H9 (cell line): ENCODE results near the gene PHOX2A. TPM values are rescaled to one million over a fixed set of nuclear protein-coding genes. Genes with fewer than 3 reads are reported as not detected.
"Not testable (repeated sequence)": the region's sequence is repeated elsewhere in the genome, so short reads cannot be mapped to it uniquely, and the experiment has no call there.

Experiments
- DNase-seq: peaks from one replicate; pipeline ENCODE4 v3.0.0-alpha.2; 2017
- H2AFZ ChIP-seq: one replicate; pipeline ENCODE4 v1.6.1; 2013; ENCODE audit warnings: mild to moderate bottlenecking, low read length, control low read depth, moderate library complexity
- H2AK5ac ChIP-seq: 2 replicates; pipeline ENCODE4 v1.6.1; 2013; ENCODE audit warnings: low read length, control low read depth, mixed read lengths; ENCODE audit not compliant: insufficient read length
- H2BK120ac ChIP-seq: one replicate; pipeline ENCODE4 v1.6.1; 2013; ENCODE audit warnings: low read depth, mild to moderate bottlenecking, low read length, control low read depth, inconsistent platforms; ENCODE audit not compliant: poor library complexity, severe bottlenecking
- H2BK12ac ChIP-seq: 2 replicates; pipeline ENCODE4 v1.6.1; 2013; ENCODE audit warnings: low read length, control low read depth, mixed read lengths, low read depth; ENCODE audit not compliant: insufficient read length
- H2BK15ac ChIP-seq: 2 replicates; pipeline ENCODE4 v1.6.1; 2013; ENCODE audit warnings: low read depth, low read length, control low read depth
- H2BK20ac ChIP-seq: one replicate; pipeline ENCODE4 v1.6.1; 2013; ENCODE audit warnings: low read depth, mild to moderate bottlenecking, low read length, control low read depth, inconsistent platforms; ENCODE audit not compliant: poor library complexity, severe bottlenecking
- H2BK5ac ChIP-seq: 2 replicates; pipeline ENCODE4 v1.6.1; 2013; ENCODE audit warnings: low read length, control low read depth, mixed read lengths; ENCODE audit not compliant: insufficient read length
- H3K14ac ChIP-seq: 2 replicates; pipeline ENCODE4 v1.6.1; 2013; ENCODE audit warnings: low read length, control low read depth; ENCODE audit not compliant: insufficient read depth
- H3K18ac ChIP-seq: 2 replicates; pipeline ENCODE4 v1.6.1; 2013; ENCODE audit warnings: low read depth, mild to moderate bottlenecking, mixed read lengths, low read length, control low read depth; ENCODE audit not compliant: insufficient read length
- H3K23ac ChIP-seq: 2 replicates; pipeline ENCODE4 v1.6.1; 2013; ENCODE audit warnings: low read length, control low read depth, mixed read lengths, low read depth; ENCODE audit not compliant: insufficient read length
- H3K23me2 ChIP-seq: 2 replicates; pipeline ENCODE4 v1.6.1; 2013; ENCODE audit warnings: low read depth, mild to moderate bottlenecking, mixed read lengths, low read length, control low read depth; ENCODE audit not compliant: insufficient read length, poor library complexity, severe bottlenecking
- H3K27ac ChIP-seq: 2 replicates; pipeline ENCODE4 v1.5.1; 2013; ENCODE audit warnings: low read length, control low read depth, mixed read lengths, low read depth; ENCODE audit not compliant: insufficient read length
- H3K27me3 ChIP-seq: 2 replicates; pipeline ENCODE4 v1.6.1; 2013; ENCODE audit warnings: low read length, control low read depth, inconsistent platforms; ENCODE audit not compliant: insufficient read depth
- H3K4ac ChIP-seq: 2 replicates; pipeline ENCODE4 v1.6.1; 2013; ENCODE audit warnings: low read depth, mild to moderate bottlenecking, control low read depth, inconsistent platforms, low read length, moderate library complexity
- H3K4me1 ChIP-seq: 2 replicates; pipeline ENCODE4 v1.6.1; 2013; ENCODE audit warnings: low read length, control low read depth, inconsistent platforms; ENCODE audit not compliant: insufficient read depth
- H3K4me2 ChIP-seq: 2 replicates; pipeline ENCODE4 v1.6.1; 2013; ENCODE audit warnings: low read length, control low read depth, mixed read lengths; ENCODE audit not compliant: insufficient read length, insufficient read depth
- H3K56ac ChIP-seq: 2 replicates; pipeline ENCODE4 v1.6.1; 2013; ENCODE audit warnings: low read depth, mild to moderate bottlenecking, mixed read lengths, low read length, control low read depth; ENCODE audit not compliant: insufficient read length
- H3K79me1 ChIP-seq: 2 replicates; pipeline ENCODE4 v1.6.1; 2013; ENCODE audit warnings: low read depth, mild to moderate bottlenecking, moderate library complexity, low read length, control low read depth, inconsistent platforms; ENCODE audit not compliant: insufficient read depth, poor library complexity, severe bottlenecking
- H3K79me2 ChIP-seq: 2 replicates; pipeline ENCODE4 v1.6.1; 2013; ENCODE audit warnings: low read length, control low read depth, inconsistent platforms; ENCODE audit not compliant: insufficient read depth
- H3K9ac ChIP-seq: 2 replicates; pipeline ENCODE4 v1.6.1; 2013; ENCODE audit warnings: low read length, control low read depth, mixed read lengths; ENCODE audit not compliant: insufficient read length; ENCODE audit errors: extremely low read depth
- H3K9me3 ChIP-seq: one replicate; pipeline ENCODE4 v1.6.1; 2013; ENCODE audit warnings: low read depth, low read length, inconsistent platforms; ENCODE audit not compliant: control insufficient read depth
- H3T11ph ChIP-seq: one replicate; pipeline ENCODE4 v1.6.1; 2013; ENCODE audit warnings: mild to moderate bottlenecking, low read length, control low read depth, inconsistent platforms
- H4K20me1 ChIP-seq: one replicate; pipeline ENCODE4 v1.6.1; 2013; ENCODE audit not compliant: control insufficient read depth, insufficient read length, insufficient read depth
- H4K5ac ChIP-seq: 2 replicates; pipeline ENCODE4 v1.6.1; 2013; ENCODE audit warnings: low read depth, mild to moderate bottlenecking, mixed read lengths, low read length, control low read depth; ENCODE audit not compliant: insufficient read length
- H4K8ac ChIP-seq: replicated peaks from 2 replicates; pipeline ENCODE4 v1.6.1; 2013; ENCODE audit warnings: low read length, control low read depth, mixed read lengths, low read depth; ENCODE audit not compliant: insufficient read length
- H4K91ac ChIP-seq: 2 replicates; pipeline ENCODE4 v1.6.1; 2013; ENCODE audit warnings: low read depth, mild to moderate bottlenecking, moderate library complexity, mixed read lengths, low read length, control low read depth; ENCODE audit not compliant: insufficient read length
- H3K27ac Mint-ChIP-seq, 3 experiments: 2 replicates in 2 of 3; 3 replicates in 1 of 3; pipeline ENCODE4 v1.8.0; 2020 to 2021; ENCODE audit warnings: mixed read lengths in 3 of 3, mild to moderate bottlenecking in 1 of 3, moderate library complexity in 1 of 3
- H3K27me3 Mint-ChIP-seq: 2 replicates; pipeline ENCODE4 v1.8.0; 2021; ENCODE audit warnings: low read depth, mild to moderate bottlenecking, moderate library complexity, mixed read lengths
- H3K36me3 Mint-ChIP-seq, 3 experiments: 2 replicates in 2 of 3; 3 replicates in 1 of 3; pipeline ENCODE4 v1.8.0; 2020 to 2021; ENCODE audit warnings: low read depth in 3 of 3, mixed read lengths in 3 of 3; ENCODE audit not compliant: insufficient read depth in 1 of 3
- H3K4me1 Mint-ChIP-seq, 2 experiments: 2 replicates each; pipeline ENCODE4 v1.8.0; 2020; ENCODE audit warnings: mixed read lengths in 2 of 2
- H3K4me3 Mint-ChIP-seq, 2 experiments: 2 replicates in 1 of 2; 3 replicates in 1 of 2; pipeline ENCODE4 v1.8.0; 2020 to 2021; ENCODE audit warnings: mild to moderate bottlenecking in 2 of 2, mixed read lengths in 2 of 2, moderate library complexity in 1 of 2
- H3K9me3 Mint-ChIP-seq, 2 experiments: 2 replicates in 1 of 2; 3 replicates in 1 of 2; pipeline ENCODE4 v1.8.0; 2020; ENCODE audit warnings: mild to moderate bottlenecking in 2 of 2, mixed read lengths in 2 of 2, moderate library complexity in 1 of 2
- WGBS: extraction: QIAGEN DNeasy Blood & Tissue Kit; methylation state at CpG from one replicate; pipeline ENCODE4 v1.1.7; 2013; ENCODE audit warnings: missing lambda C conversion rate, low lambda C conversion rate, mixed read lengths; ENCODE audit not compliant: insufficient read length; ENCODE audit errors: extremely low coverage; 5-methylcytosine and 5-hydroxymethylcytosine counted together
- total RNA-seq: library from RNA; stranded (reverse); gene quantifications from 2 replicates; pipeline ENCODE4 v1.2.1, GENCODE V29; 2021
- TF ChIP-seq, protein P1 (sequence below): fragments of 200-600 bp; sonication (generic); conservative IDR thresholded peaks from 3 replicates; pipeline ENCODE4 v1.8.0; 2021; ENCODE audit warnings: antibody characterized with exemption, mild to moderate bottlenecking

Gene PHOX2A
- total RNA-seq, 1 experiment from 2014 or later: 1.4 TPM

DNA sequence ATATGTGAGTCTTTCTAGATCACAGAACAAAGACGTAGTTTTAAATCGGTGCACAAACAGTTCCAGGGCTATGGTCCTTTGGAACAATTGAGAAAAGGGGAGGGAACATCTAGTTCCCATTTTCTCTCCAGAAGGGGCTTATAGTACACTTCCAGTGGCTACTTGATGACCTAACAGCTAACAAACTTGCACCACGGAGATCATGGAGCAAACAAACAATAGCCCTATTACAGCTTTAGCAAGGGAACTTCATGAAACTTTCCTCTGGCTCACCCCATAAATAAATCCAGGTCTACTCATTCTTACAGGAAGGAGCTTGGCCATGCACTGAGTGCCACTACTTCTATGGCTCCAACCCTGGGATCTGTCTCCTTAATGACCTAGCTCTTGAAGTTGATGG lies 35.7 kb downstream of the PHOX2A start:
- no peaks in the 10 kb centered on the region for H4K20me1 ChIP-seq
- H3T11ph ChIP-seq: no peak overlapping the region
- no peak overlapping the region for H3K23ac ChIP-seq
- no peaks in the 10 kb centered on the region for H3K79me1 ChIP-seq
- H3K9ac ChIP-seq: no peak overlapping the region
- no peak overlapping the region for H3K14ac ChIP-seq
- Mint-ChIP-seq H3K9me3 (no peaks in the 10 kb centered on the region), H3K4me1 (peaks cover 0 to 7% of the 10 kb centered on the region in 2 experiments; a peak in 3 of 4 replicates), H3K27ac (no peak overlapping the region), H3K27me3 (peaks cover 6% of the 10 kb centered on the region), H3K4me3 (no peak overlapping the region), H3K36me3 (no peaks in the 10 kb centered on the region)
- H3K56ac ChIP-seq: no peak overlapping the region
- no peak overlapping the region for H3K27ac ChIP-seq
- no peaks in the 10 kb centered on the region for H3K27me3 ChIP-seq
- H4K8ac ChIP-seq: no peak overlapping the region
- no peaks in the 10 kb centered on the region for H3K4me1 ChIP-seq
- H2BK5ac ChIP-seq: no peak overlapping the region
- H3K79me2 ChIP-seq: no peaks in the 10 kb centered on the region
- no peak overlapping the region for H2BK20ac ChIP-seq
- H2BK120ac ChIP-seq: no peak overlapping the region
- H3K23me2 ChIP-seq: no peaks in the 10 kb centered on the region
- H3K18ac ChIP-seq: no peak overlapping the region
- no peak overlapping the region for H2BK12ac ChIP-seq
- no peaks in the 10 kb centered on the region for H3K9me3 ChIP-seq
- DNase-seq: no peak
- H4K5ac ChIP-seq: no peak overlapping the region
- no peak overlapping the region for H2AK5ac ChIP-seq
- H2AFZ ChIP-seq: no peak overlapping the region
- no peak overlapping the region for H2BK15ac ChIP-seq
- WGBS: no CpG with 5 or more reads among the region's 3 CpGs
- H3K4ac ChIP-seq: no peak overlapping the region
- no peak overlapping the region for H3K4me2 ChIP-seq
- TF ChIP-seq, protein P1, sequence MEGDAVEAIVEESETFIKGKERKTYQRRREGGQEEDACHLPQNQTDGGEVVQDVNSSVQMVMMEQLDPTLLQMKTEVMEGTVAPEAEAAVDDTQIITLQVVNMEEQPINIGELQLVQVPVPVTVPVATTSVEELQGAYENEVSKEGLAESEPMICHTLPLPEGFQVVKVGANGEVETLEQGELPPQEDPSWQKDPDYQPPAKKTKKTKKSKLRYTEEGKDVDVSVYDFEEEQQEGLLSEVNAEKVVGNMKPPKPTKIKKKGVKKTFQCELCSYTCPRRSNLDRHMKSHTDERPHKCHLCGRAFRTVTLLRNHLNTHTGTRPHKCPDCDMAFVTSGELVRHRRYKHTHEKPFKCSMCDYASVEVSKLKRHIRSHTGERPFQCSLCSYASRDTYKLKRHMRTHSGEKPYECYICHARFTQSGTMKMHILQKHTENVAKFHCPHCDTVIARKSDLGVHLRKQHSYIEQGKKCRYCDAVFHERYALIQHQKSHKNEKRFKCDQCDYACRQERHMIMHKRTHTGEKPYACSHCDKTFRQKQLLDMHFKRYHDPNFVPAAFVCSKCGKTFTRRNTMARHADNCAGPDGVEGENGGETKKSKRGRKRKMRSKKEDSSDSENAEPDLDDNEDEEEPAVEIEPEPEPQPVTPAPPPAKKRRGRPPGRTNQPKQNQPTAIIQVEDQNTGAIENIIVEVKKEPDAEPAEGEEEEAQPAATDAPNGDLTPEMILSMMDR: no peak
- no peak overlapping the region for H4K91ac ChIP-seq

DNA sequence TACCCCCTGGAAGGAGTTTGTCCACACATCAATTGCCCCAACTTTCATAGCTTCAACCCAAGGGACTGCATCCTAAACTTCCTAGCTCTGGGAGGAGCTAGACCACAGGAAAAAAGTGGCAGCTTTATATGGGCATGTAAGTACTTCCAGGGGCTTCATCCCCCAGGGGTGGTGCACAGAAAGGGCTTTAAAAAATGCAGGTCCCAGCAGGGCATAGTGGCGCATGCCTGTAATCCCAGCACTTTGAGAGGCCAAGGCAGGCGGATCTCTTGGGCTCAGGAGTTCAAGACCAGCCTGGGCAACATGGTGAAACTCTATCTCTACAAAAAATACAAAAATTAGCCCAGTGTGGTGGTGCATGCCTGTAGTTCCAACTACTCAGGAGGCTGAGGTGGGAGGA lies 37.2 kb downstream of the PHOX2A start:
- not testable (repeated sequence) for H2BK12ac ChIP-seq, DNase-seq, H3K79me1 ChIP-seq, H3K9me3 Mint-ChIP-seq, H3K4ac ChIP-seq, H3K27me3 Mint-ChIP-seq, H2BK5ac ChIP-seq, H3K27ac Mint-ChIP-seq, H3K23ac ChIP-seq, H3K4me1 ChIP-seq, H2BK20ac ChIP-seq, H3K9ac ChIP-seq, H4K5ac ChIP-seq, H3K79me2 ChIP-seq, H4K91ac ChIP-seq, H4K8ac ChIP-seq, H3K27ac ChIP-seq, H2BK120ac ChIP-seq, H3K18ac ChIP-seq, H3K9me3 ChIP-seq, H4K20me1 ChIP-seq, H3K4me1 Mint-ChIP-seq, H3K27me3 ChIP-seq, H3K4me3 Mint-ChIP-seq, H3K23me2 ChIP-seq, H2BK15ac ChIP-seq, H3K14ac ChIP-seq, H2AK5ac ChIP-seq, H2AFZ ChIP-seq, H3K36me3 Mint-ChIP-seq, H3K4me2 ChIP-seq, H3T11ph ChIP-seq, H3K56ac ChIP-seq
- WGBS: no CpG with 5 or more reads among the region's 2 CpGs
